GM10248 (cell line): ENCODE data around the gene ADCY10.

Experiments used
- CTCF ChIA-PET: fragments of 300-600 bp; sonication (Branson Sonifier 250); formaldehyde crosslinking; extraction: SDS; loops from one replicate; lab custom pipeline; 2021; ENCODE audit warnings: antibody characterized with exemption; lab: Yijun Ruan, JAX
- POLR2A ChIA-PET: fragments of 350-650 bp; sonication (Branson Sonifier 250); formaldehyde crosslinking; extraction: SDS; loops from one replicate; lab custom pipeline; 2020; ENCODE audit warnings: antibody characterized with exemption; lab: Yijun Ruan, JAX
- DNase-seq: peaks from one replicate; pipeline ENCODE4 v3.0.0; 2012; ENCODE audit errors: extremely low spot score
- CTCF ChIP-seq: IDR thresholded peaks from 2 replicates; pipeline ENCODE4 v1.5.1; 2012; ENCODE audit warnings: mild to moderate bottlenecking, low read depth; ENCODE audit errors: extremely low read depth, missing control alignments, control extremely low read depth

The ADCY10 gene

GRCh38 chr1:167772436-167772835 lies 141.5 kb downstream of the ADCY10 start:
- no peak for TF ChIP-seq CTCF
- CTCF ChIA-PET = no interaction called here
- POLR2A ChIA-PET = no interaction called here
- DNase-seq = no peak

DNA sequence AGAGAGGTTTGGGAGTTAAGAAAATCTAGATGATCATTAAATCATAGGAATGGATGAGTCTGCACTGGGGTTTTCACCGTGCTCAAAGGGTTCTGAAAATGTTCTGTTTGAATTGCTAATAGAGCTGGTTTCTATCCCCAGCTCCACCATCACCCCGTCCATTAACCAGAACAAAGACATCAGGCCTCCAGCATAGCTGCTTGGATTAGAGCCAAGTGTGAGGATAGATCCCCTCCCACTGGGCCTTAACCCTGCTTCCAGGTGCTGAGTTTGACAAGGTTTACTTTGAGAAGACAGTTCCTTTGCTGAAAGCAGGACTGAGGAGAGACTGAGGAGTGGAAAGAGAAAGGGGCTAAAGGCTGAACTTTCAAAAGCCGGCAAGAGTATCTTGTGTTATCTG lies 143.8 kb downstream of the ADCY10 start:
- TF ChIP-seq CTCF = no peak
- POLR2A ChIA-PET = no interaction called here

DNA sequence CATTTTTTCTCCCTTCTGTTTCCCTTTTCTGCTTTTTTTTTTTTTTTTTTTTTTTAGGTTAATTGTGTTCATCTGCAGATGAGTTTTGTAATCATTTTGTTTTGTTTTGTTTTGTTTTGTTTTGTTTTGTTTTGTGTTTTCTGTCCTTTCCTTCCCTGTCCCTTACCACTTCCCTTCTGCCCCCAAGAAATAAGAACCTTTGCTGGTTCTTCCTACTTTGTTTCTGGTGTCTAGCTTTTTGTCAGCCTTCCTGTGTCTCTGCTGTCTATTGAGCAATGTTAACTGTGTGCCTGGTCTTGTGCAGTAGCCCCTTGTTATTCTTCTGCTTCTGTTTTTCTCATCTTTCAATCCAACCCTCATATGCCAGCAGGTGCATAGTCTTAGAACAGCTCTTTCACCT lies 146.2 kb downstream of the ADCY10 start:
- POLR2A ChIA-PET = no interaction called here
- no peak for DNase-seq
- CTCF ChIA-PET = interaction anchor here (1.3 to 2.2 kb wide), 4 partner anchors 16 to 30 kb away, joined by 4 to 6 read pairs (median 5); no protein-coding TSS in a partner anchor
- TF ChIP-seq CTCF = no peak

More for the DNA sequence above, 143.8 kb downstream of the ADCY10 start:
- CTCF ChIA-PET = interaction anchor here (1.3 to 2.8 kb wide), 3 partner anchors 11 to 312 kb away, joined by 3 to 7 read pairs (median 3); no protein-coding TSS in a partner anchor
- DNase-seq = no peak

DNA sequence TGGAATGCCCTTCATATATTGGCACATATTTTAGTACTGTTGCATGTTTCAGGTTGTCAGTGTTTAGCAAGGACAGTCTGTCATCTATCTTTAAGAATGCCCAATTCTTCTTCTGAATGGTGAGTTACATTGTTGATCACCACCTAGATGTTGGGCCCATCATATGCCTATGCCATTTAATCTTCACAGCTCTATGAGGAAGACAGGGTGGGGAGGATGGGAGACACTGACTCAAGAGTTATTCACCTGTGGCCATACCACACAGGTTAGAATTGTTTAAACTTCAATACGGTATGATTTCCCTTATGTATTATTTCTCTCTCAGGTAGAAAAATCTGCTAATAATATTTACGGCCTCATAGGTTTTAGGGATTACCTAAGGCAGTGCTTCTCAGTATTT lies 147.4 kb downstream of the ADCY10 start:
- DNase-seq = no peak
- TF ChIP-seq CTCF = no peak
- ChIA-PET CTCF (no interaction called here), POLR2A (no interaction called here)

DNA sequence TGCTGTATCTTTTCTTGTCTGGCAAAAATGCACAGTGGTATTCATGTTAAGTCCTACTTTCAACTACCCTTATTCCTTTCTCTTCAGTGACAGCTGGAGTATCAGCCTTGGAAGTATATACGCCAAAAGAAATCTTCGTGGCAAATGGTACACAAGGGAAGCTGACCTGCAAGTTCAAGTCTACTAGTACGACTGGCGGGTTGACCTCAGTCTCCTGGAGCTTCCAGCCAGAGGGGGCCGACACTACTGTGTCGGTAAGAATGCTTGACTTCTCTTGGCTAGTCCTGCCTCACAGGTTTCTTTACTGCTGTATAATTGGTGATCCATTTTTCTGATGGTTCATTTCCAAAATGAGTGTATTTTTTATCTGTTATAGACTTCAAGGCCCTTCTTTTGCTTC lies 148.4 kb downstream of the ADCY10 start:
- no peak for TF ChIP-seq CTCF
- ChIA-PET CTCF (no interaction called here), POLR2A (no interaction called here)
- DNase-seq = no peak

DNA sequence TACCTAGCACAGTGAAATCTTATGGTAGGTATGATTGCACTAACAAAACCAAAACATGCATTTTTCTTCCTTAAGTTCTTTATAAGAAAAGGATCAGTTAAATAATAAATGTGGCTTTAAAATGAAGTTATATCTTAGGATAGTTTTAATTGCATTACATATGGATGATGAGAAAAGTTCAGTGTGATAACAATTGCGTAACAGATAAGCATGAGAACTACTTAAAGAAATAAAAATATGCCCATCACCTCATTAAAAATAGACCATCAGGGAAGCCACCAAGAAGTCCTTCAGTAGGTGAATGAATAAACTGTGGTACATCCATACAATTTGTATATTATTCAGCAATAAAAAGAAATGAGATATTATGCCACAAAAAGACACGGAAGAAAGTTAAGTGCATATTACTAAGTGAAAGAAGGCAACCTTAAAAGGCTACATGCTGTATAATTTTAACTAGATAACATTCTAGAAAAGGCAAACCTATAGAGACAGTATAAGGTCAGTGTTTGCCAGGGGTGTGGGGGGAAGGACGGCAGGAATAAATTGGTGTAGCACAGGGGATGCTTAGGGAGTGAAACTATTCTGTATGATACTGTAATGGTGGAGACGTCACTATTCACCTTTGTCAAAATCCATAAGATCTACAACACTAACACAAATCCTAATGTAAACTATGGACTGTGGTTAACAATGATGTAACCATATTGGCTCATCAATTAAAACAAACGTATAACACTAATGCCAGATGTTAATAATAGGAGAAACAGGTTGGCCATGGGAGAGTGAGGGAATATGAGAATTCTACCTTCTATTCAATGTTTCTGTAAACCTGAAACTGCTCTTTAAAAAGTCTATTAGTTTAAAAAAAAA lies 149.2 kb downstream of the ADCY10 start:
- no peak for TF ChIP-seq CTCF
- ChIA-PET CTCF (no interaction called here), POLR2A (no interaction called here)
- no peak for DNase-seq
